ENCODE measurements around the gene TMEM243. TPM values are rescaled to one million over a fixed set of nuclear protein-coding genes. Genes with fewer than 3 reads are reported as not detected.
"Not testable (repeated sequence)": the region's sequence is repeated elsewhere in the genome, so short reads cannot be mapped to it uniquely, and the experiment has no call there.

The TMEM243 gene
- 100 to 1,000 TPM in 1 of 4 donors, 10 to 100 TPM in 3; 14.1 to 120 (median 44.4) TPM for total RNA-seq

GRCh38 chr7:87219545-87220025 lies at the start of gene TMEM243:
Gene TMEM243 (minus strand): TSS chr7:87219732. CDS start chr7:87219503, 229 bp downstream.
- peak within 1 kb of the TSS; percentile 68 to 81 for H3K4me3 ChIP-seq
- H3K27ac ChIP-seq: peak within 1 kb of the TSS; percentile 84 to 89
- no peaks in the 10 kb centered on the region for H3K27me3 ChIP-seq
- H3K36me3 ChIP-seq: no peaks in the 10 kb centered on the region
- H3K4me1 ChIP-seq: no peaks in the 10 kb centered on the region
- DNase-seq: peak; percentile 73
- TF ChIP-seq CTCF (IDR thresholded peaks at IDR 0.05) (peak in 2 of 4 experiments; percentile 19 to 24), POLR2A (IDR thresholded peaks at IDR 0.05) (peak; percentile 11 to 65)
- no peaks in the 10 kb centered on the region for H3K9me3 ChIP-seq
- intact Hi-C loops (cut with DNase I; ENCODE audit: low total_unique reads): no loop called here

- Histone ChIP-seq H3K4me3 (no peak overlapping the region), H3K27ac (no peak overlapping the region), H3K9me3 (no peaks in the 10 kb centered on the region), H3K27me3 (no peaks in the 10 kb centered on the region), H3K36me3 (no peaks in the 10 kb centered on the region), H3K4me1 (no peaks in the 10 kb centered on the region)
- TF ChIP-seq POLR2A (IDR thresholded peaks at IDR 0.05): no peak
- no peak for TF ChIP-seq CTCF (IDR thresholded peaks at IDR 0.05)
- intact Hi-C loops (cut with DNase I; ENCODE audit: low total_unique reads): no loop called here
- DNase-seq: no peak
These were observed 47.8 kb upstream of the TMEM243 start for GRCh38 chr7:87267239-87267900.

- no peak for TF ChIP-seq CTCF (IDR thresholded peaks at IDR 0.05)
- TF ChIP-seq POLR2A (IDR thresholded peaks at IDR 0.05): no peak
- Histone ChIP-seq H3K36me3 (no peaks in the 10 kb centered on the region), H3K27ac (no peak overlapping the region), H3K27me3 (no peaks in the 10 kb centered on the region), H3K4me1 (no peaks in the 10 kb centered on the region), H3K9me3 (no peaks in the 10 kb centered on the region), H3K4me3 (no peak overlapping the region)
- intact Hi-C loops (cut with DNase I; ENCODE audit: low total_unique reads): no loop called here
- DNase-seq: no peak
These were observed 44.0 kb upstream of the TMEM243 start for GRCh38 chr7:87263537-87263936.

GRCh38 chr7:87253589-87254087 lies 34.1 kb upstream of the TMEM243 start:
- no peak for TF ChIP-seq POLR2A (IDR thresholded peaks at IDR 0.05)
- TF ChIP-seq CTCF (IDR thresholded peaks at IDR 0.05): no peak
- no peak for DNase-seq
- intact Hi-C loops (cut with DNase I; ENCODE audit: low total_unique reads): no loop called here
- H3K9me3 ChIP-seq: peaks cover 0 to 2% of the 10 kb centered on the region in 2 donors
- no peaks in the 10 kb centered on the region for H3K4me1 ChIP-seq
- no peaks in the 10 kb centered on the region for H3K36me3 ChIP-seq
- H3K27me3 ChIP-seq: no peaks in the 10 kb centered on the region
- no peak overlapping the region for H3K4me3 ChIP-seq
- no peak overlapping the region for H3K27ac ChIP-seq

- H3K27ac ChIP-seq; DNase-seq; H3K9me3 ChIP-seq; H3K4me3 ChIP-seq; H3K36me3 ChIP-seq; intact Hi-C loops (cut with DNase I; ENCODE audit: low total_unique reads); H3K27me3 ChIP-seq; H3K4me1 ChIP-seq: not testable (repeated sequence)
These were observed 26.1 kb upstream of the TMEM243 start for GRCh38 chr7:87245671-87246070.

GRCh38 chr7:87238464-87239051 lies 19.0 kb upstream of the TMEM243 start:
- DNase-seq; H3K27me3 ChIP-seq; intact Hi-C loops (cut with DNase I; ENCODE audit: low total_unique reads); H3K36me3 ChIP-seq; H3K4me3 ChIP-seq; H3K9me3 ChIP-seq; H3K4me1 ChIP-seq; H3K27ac ChIP-seq: not testable (repeated sequence)

All from uterus (tissue), 4 donors.